Measurements from ENCODE around the gene PLCB4. TPM values are rescaled to one million over a fixed set of nuclear protein-coding genes. Genes with fewer than 3 reads are reported as not detected.
A peak's percentile ranks its signal among the peaks of the same experiment; 100 is the strongest.

Gene PLCB4
- total RNA-seq, 1 experiment from 2014 or later: 10.1 TPM

DNA sequence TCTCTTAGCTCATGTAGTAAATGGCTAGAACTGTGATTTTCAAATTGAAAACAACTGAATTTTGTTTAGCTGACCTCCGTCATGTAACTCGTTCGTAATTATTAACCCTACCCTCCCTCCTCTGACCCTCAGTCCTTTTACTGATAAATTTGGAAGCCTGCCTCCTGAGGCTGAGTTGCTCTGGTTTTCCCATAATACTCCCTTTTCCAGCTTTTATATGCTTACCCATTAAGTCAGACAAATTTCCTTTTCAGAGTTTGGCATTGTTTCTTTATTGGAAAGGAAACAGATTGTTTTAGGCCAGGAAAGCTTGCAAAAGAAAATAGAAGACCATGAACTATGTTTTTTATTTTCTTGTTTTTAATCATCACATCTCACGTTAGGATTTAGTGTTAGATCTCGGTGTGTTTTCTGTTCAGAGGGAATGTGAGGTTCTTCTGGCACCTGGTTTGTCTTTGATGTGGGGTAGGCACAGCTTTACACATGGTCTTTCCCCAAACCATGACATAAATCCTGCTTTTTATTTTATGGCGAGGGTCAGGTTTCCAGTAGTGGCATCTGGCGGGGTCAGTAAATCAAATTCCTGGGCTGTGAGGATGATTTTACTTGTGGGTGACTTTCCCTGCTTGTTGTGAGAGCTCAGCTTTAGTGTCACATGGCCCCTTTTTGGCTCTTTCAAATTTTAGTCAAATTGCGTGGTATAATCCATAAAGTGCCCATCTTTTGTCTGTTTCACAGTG is 24.5 kb downstream of the PLCB4 start:
- peak overlapping the region; percentile 26 for H2BK20ac ChIP-seq (ENCODE audit: low read depth, low read length, poor library complexity, severe bottlenecking)
- H3K79me2 ChIP-seq (ENCODE audit: insufficient read depth, low read length): no peaks in the 10 kb centered on the region
- no peak overlapping the region for H2BK5ac ChIP-seq (ENCODE audit: insufficient read length, low read length)
- H3K4ac ChIP-seq (ENCODE audit: low read depth, low read length): no peak overlapping the region
- no peak overlapping the region for H4K5ac ChIP-seq (ENCODE audit: insufficient read length, low read depth, low read length)
- Mint-ChIP-seq H3K27ac (peak overlapping the region in 1 of 3 experiments; percentile 2; a peak in 1 of 7 replicates), H3K9me3 (no peaks in the 10 kb centered on the region), H3K36me3 (ENCODE audit: insufficient read depth in 1 of 3, low read depth in 3 of 3) (no peaks in the 10 kb centered on the region), H3K27me3 (ENCODE audit: low read depth) (no peaks in the 10 kb centered on the region), H3K4me3 (no peak overlapping the region), H3K4me1 (peaks cover 13 to 15% of the 10 kb centered on the region in 2 experiments)
- H3K9me3 ChIP-seq (ENCODE audit: control insufficient read depth, low read depth, low read length): no peaks in the 10 kb centered on the region
- H3K9ac ChIP-seq (ENCODE audit: extremely low read depth, insufficient read length, low read length): no peak overlapping the region
- H2BK12ac ChIP-seq (ENCODE audit: insufficient read length, low read depth, low read length): no peak overlapping the region
- no peak overlapping the region for H2BK15ac ChIP-seq (ENCODE audit: low read depth, low read length)
- DNase-seq: no peak
- TF ChIP-seq, protein P1, sequence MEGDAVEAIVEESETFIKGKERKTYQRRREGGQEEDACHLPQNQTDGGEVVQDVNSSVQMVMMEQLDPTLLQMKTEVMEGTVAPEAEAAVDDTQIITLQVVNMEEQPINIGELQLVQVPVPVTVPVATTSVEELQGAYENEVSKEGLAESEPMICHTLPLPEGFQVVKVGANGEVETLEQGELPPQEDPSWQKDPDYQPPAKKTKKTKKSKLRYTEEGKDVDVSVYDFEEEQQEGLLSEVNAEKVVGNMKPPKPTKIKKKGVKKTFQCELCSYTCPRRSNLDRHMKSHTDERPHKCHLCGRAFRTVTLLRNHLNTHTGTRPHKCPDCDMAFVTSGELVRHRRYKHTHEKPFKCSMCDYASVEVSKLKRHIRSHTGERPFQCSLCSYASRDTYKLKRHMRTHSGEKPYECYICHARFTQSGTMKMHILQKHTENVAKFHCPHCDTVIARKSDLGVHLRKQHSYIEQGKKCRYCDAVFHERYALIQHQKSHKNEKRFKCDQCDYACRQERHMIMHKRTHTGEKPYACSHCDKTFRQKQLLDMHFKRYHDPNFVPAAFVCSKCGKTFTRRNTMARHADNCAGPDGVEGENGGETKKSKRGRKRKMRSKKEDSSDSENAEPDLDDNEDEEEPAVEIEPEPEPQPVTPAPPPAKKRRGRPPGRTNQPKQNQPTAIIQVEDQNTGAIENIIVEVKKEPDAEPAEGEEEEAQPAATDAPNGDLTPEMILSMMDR (conservative IDR thresholded peaks at IDR 0.05): no peak
- H3K18ac ChIP-seq (ENCODE audit: insufficient read length, low read depth, low read length): no peak overlapping the region
- H3K79me1 ChIP-seq (ENCODE audit: insufficient read depth, low read depth, low read length, poor library complexity, severe bottlenecking): no peaks in the 10 kb centered on the region
- no peak overlapping the region for H3K23ac ChIP-seq (ENCODE audit: insufficient read length, low read depth, low read length)
- H3K27ac ChIP-seq (ENCODE audit: insufficient read length, low read depth, low read length): no peak overlapping the region
- no CpG with 5 or more reads among the region's 8 CpGs for WGBS (ENCODE audit: extremely low coverage, insufficient read length, low lambda C conversion rate)
- no peak overlapping the region for H3T11ph ChIP-seq (ENCODE audit: low read length)
- no peak overlapping the region for H2BK120ac ChIP-seq (ENCODE audit: low read depth, low read length, poor library complexity, severe bottlenecking)
- no peak overlapping the region for H3K56ac ChIP-seq (ENCODE audit: insufficient read length, low read depth, low read length)
- H4K8ac ChIP-seq (replicated peaks; ENCODE audit: insufficient read length, low read depth, low read length): no peak overlapping the region
- no peak overlapping the region for H4K91ac ChIP-seq (ENCODE audit: insufficient read length, low read depth, low read length)
- no peak overlapping the region for H2AK5ac ChIP-seq (ENCODE audit: insufficient read length, low read length)
- H2AFZ ChIP-seq (ENCODE audit: low read length): no peak overlapping the region
- H3K14ac ChIP-seq (ENCODE audit: insufficient read depth, low read length): no peak overlapping the region
- no peak overlapping the region for H3K4me2 ChIP-seq (ENCODE audit: insufficient read depth, insufficient read length, low read length)
- no peaks in the 10 kb centered on the region for H3K23me2 ChIP-seq (ENCODE audit: insufficient read length, low read depth, low read length, poor library complexity, severe bottlenecking)
- no peaks in the 10 kb centered on the region for H3K4me1 ChIP-seq (ENCODE audit: insufficient read depth, low read length)
- no peaks in the 10 kb centered on the region for H3K27me3 ChIP-seq (ENCODE audit: insufficient read depth, low read length)
- no peaks in the 10 kb centered on the region for H4K20me1 ChIP-seq (ENCODE audit: control insufficient read depth, insufficient read depth, insufficient read length)
